ENCODE data around the gene FAM117B. TPM values are rescaled to one million over a fixed set of nuclear protein-coding genes. Genes with fewer than 3 reads are reported as not detected.
A peak's percentile ranks its signal among the peaks of the same experiment; 100 is the strongest.

The FAM117B gene
- total RNA-seq, 1 experiment from 2014 or later, result 24.0 TPM

DNA sequence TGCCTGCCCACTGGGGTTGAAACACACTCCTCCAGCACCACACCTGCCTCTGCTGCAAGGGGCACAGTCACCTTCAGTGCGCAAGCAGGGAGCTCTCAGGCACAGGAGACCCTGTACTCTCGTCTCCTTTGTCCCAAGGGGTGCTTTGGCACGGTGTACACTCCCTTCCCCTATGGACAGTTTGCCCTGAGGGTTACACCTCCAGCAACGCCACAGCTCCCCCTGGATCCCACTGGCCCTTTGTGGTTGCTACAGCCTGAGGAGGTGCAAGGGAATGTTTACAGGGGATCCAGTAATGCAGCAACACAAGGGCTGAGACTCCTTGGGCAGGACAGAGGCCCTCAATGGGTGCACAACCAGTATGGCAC is 45.2 kb upstream of the FAM117B start:
- no peak overlapping the region for H3K23ac ChIP-seq (ENCODE audit: insufficient read length, low read depth, low read length)
- no peaks in the 10 kb centered on the region; a peak in 1 of 7 replicates for H3K36me3 Mint-ChIP-seq (ENCODE audit: insufficient read depth in 1 of 3, low read depth in 3 of 3)
- H2BK120ac ChIP-seq (ENCODE audit: low read depth, low read length, poor library complexity, severe bottlenecking), result no peak overlapping the region
- no peak overlapping the region for H4K8ac ChIP-seq (replicated peaks; ENCODE audit: insufficient read length, low read depth, low read length)
- 0 out of 7 replicates have a peak overlapping the region, but pooled peaks of 1 of the 3 experiments have one; percentile 19 for H3K27ac Mint-ChIP-seq
- H3K18ac ChIP-seq (ENCODE audit: insufficient read length, low read depth, low read length), result peak overlapping the region; percentile 9
- H3K4ac ChIP-seq (ENCODE audit: low read depth, low read length), result no peak overlapping the region
- no peaks in the 10 kb centered on the region for H3K9me3 ChIP-seq (ENCODE audit: control insufficient read depth, low read depth, low read length)
- peak; percentile 48 for DNase-seq
- no peak overlapping the region for H3K9ac ChIP-seq (ENCODE audit: extremely low read depth, insufficient read length, low read length)
- H3K9me3 Mint-ChIP-seq, result no peaks in the 10 kb centered on the region
- no peak overlapping the region for H2BK15ac ChIP-seq (ENCODE audit: low read depth, low read length)
- no peaks in the 10 kb centered on the region for H3K4me1 ChIP-seq (ENCODE audit: insufficient read depth, low read length)
- no peak overlapping the region for H2BK5ac ChIP-seq (ENCODE audit: insufficient read length, low read length)
- no peak overlapping the region for H2BK12ac ChIP-seq (ENCODE audit: insufficient read length, low read depth, low read length)
- TF ChIP-seq, protein P1, sequence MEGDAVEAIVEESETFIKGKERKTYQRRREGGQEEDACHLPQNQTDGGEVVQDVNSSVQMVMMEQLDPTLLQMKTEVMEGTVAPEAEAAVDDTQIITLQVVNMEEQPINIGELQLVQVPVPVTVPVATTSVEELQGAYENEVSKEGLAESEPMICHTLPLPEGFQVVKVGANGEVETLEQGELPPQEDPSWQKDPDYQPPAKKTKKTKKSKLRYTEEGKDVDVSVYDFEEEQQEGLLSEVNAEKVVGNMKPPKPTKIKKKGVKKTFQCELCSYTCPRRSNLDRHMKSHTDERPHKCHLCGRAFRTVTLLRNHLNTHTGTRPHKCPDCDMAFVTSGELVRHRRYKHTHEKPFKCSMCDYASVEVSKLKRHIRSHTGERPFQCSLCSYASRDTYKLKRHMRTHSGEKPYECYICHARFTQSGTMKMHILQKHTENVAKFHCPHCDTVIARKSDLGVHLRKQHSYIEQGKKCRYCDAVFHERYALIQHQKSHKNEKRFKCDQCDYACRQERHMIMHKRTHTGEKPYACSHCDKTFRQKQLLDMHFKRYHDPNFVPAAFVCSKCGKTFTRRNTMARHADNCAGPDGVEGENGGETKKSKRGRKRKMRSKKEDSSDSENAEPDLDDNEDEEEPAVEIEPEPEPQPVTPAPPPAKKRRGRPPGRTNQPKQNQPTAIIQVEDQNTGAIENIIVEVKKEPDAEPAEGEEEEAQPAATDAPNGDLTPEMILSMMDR (conservative IDR thresholded peaks at IDR 0.05), result no peak
- no peak overlapping the region for H3K4me3 Mint-ChIP-seq
- H3K56ac ChIP-seq (ENCODE audit: insufficient read length, low read depth, low read length), result no peak overlapping the region
- no peak overlapping the region for H3K4me2 ChIP-seq (ENCODE audit: insufficient read depth, insufficient read length, low read length)
- no peak overlapping the region for H2AFZ ChIP-seq (ENCODE audit: low read length)
- no peak overlapping the region for H3K14ac ChIP-seq (ENCODE audit: insufficient read depth, low read length)
- H3K27me3 ChIP-seq (ENCODE audit: insufficient read depth, low read length), result no peaks in the 10 kb centered on the region
- no peaks in the 10 kb centered on the region for H3K23me2 ChIP-seq (ENCODE audit: insufficient read length, low read depth, low read length, poor library complexity, severe bottlenecking)
- H3K79me2 ChIP-seq (ENCODE audit: insufficient read depth, low read length), result no peaks in the 10 kb centered on the region
- WGBS (ENCODE audit: extremely low coverage, insufficient read length, low lambda C conversion rate), result no CpG with 5 or more reads among the region's 4 CpGs
- no peak overlapping the region for H4K91ac ChIP-seq (ENCODE audit: insufficient read length, low read depth, low read length)
- H3K27me3 Mint-ChIP-seq (ENCODE audit: low read depth), result no peaks in the 10 kb centered on the region
- no peak overlapping the region for H4K5ac ChIP-seq (ENCODE audit: insufficient read length, low read depth, low read length)
- H4K20me1 ChIP-seq (ENCODE audit: control insufficient read depth, insufficient read depth, insufficient read length), result no peaks in the 10 kb centered on the region
- peaks cover 17 to 23% of the 10 kb centered on the region in 2 experiments for H3K4me1 Mint-ChIP-seq
- no peaks in the 10 kb centered on the region for H3K79me1 ChIP-seq (ENCODE audit: insufficient read depth, low read depth, low read length, poor library complexity, severe bottlenecking)
- no peak overlapping the region for H2BK20ac ChIP-seq (ENCODE audit: low read depth, low read length, poor library complexity, severe bottlenecking)
- no peak overlapping the region for H3K27ac ChIP-seq (ENCODE audit: insufficient read length, low read depth, low read length)
- H2AK5ac ChIP-seq (ENCODE audit: insufficient read length, low read length), result no peak overlapping the region
- no peak overlapping the region for H3T11ph ChIP-seq (ENCODE audit: low read length)

All from H9 (cell line).